ENCODE measurements around the gene R3HCC1L.

Gene R3HCC1L

GRCh38 chr10:98273057-98273850 is 138.8 kb downstream of the R3HCC1L start:
- no peak for DNase-seq

GRCh38 chr10:98274562-98274961 is 140.1 kb downstream of the R3HCC1L start:
- DNase-seq = no peak

- DNase-seq = no peak
Measured at GRCh38 chr10:98276311-98276710, 141.9 kb downstream of the R3HCC1L start.

GRCh38 chr10:98285416-98285815 is 151.0 kb downstream of the R3HCC1L start:
- DNase-seq = no peak

GRCh38 chr10:98286419-98286818 is 152.0 kb downstream of the R3HCC1L start:
- DNase-seq = no peak

- DNase-seq = no peak
Measured at GRCh38 chr10:98287321-98287720, 152.9 kb downstream of the R3HCC1L start.

GRCh38 chr10:98289802-98290209 is 155.3 kb downstream of the R3HCC1L start:
- DNase-seq = no peak

GRCh38 chr10:98292971-98293370 is 158.5 kb downstream of the R3HCC1L start:
- no peak for DNase-seq

GRCh38 chr10:98293550-98294269 is 159.3 kb downstream of the R3HCC1L start:
- DNase-seq = no peak

GRCh38 chr10:98294270-98294627 is 159.8 kb downstream of the R3HCC1L start:
- DNase-seq = no peak
